ENCODE measurements around the gene TMBIM1.

Gene TMBIM1

DNA sequence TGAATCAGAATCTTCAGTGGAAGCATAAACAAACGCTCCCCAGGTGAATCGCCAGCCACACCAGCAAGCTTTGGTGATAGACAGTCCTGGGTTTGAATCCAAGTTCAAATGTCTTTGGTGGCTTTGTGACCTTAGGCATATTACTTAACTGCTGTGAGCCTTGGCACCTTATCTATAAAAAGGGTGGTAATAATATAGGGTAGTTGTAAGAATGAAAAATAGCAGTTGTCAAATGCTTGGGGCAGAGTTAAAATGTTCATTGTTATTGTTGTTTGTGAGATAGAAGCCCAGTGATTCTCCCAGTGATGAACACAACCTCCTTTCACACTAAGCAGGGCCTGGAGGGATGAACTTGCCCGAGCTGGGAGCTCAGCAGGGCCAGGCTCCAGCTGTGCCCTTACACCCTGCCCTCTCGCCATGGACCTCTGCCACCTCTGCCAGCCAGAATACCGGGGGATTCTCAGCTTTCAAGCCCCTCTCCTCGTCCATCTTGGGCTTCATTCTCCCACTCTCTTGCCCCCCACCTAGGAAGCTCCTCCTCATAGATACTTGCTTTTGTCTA, 6.1 kb upstream of the TMBIM1 start:
- no peak for DNase-seq (ENCODE audit: low spot score)
- in situ Hi-C loops (cut with MboI; ENCODE audit: low pct_unique_long_range_greater_than_20kb, low sequenced_read_pairs, unreplicated experiment) = loop anchor here (25.0 kb wide), 1 partner anchor 364 kb away; the partner anchor contains the start of genes BCS1L, RNF25, STK36 and ZNF142
- TF ChIP-seq, protein P1, sequence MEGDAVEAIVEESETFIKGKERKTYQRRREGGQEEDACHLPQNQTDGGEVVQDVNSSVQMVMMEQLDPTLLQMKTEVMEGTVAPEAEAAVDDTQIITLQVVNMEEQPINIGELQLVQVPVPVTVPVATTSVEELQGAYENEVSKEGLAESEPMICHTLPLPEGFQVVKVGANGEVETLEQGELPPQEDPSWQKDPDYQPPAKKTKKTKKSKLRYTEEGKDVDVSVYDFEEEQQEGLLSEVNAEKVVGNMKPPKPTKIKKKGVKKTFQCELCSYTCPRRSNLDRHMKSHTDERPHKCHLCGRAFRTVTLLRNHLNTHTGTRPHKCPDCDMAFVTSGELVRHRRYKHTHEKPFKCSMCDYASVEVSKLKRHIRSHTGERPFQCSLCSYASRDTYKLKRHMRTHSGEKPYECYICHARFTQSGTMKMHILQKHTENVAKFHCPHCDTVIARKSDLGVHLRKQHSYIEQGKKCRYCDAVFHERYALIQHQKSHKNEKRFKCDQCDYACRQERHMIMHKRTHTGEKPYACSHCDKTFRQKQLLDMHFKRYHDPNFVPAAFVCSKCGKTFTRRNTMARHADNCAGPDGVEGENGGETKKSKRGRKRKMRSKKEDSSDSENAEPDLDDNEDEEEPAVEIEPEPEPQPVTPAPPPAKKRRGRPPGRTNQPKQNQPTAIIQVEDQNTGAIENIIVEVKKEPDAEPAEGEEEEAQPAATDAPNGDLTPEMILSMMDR (IDR thresholded peaks at IDR 0.05; ENCODE audit: extremely low read depth, insufficient read depth, missing control alignments) = no peak

DNA sequence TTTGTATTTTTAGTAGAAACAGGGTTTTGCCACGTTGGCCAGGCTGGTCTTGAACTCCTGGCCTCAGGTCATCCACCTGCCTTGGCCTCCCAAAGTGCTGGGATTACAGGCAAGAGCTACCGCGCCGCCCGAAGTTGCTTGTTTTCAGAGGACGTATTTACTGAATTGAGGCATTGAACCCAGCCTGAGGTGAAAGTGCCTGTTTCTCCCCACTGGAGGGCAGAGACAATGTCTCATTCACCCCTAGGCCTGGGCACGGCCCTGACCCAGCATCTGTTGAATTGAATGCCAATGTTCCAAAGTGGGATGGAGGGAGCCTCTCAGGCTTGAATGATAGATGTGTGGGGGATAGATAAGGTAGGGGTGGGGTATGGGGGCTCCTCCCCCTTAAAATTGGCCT, 4.5 kb upstream of the TMBIM1 start:
- in situ Hi-C loops (cut with MboI; ENCODE audit: low pct_unique_long_range_greater_than_20kb, low sequenced_read_pairs, unreplicated experiment) = loop anchor here (25.0 kb wide), 1 partner anchor 365 kb away; the partner anchor contains the start of genes BCS1L, RNF25, STK36 and ZNF142
- DNase-seq (ENCODE audit: low spot score) = no peak
- TF ChIP-seq, protein P1 (IDR thresholded peaks at IDR 0.05; ENCODE audit: extremely low read depth, insufficient read depth, missing control alignments) = no peak

DNA sequence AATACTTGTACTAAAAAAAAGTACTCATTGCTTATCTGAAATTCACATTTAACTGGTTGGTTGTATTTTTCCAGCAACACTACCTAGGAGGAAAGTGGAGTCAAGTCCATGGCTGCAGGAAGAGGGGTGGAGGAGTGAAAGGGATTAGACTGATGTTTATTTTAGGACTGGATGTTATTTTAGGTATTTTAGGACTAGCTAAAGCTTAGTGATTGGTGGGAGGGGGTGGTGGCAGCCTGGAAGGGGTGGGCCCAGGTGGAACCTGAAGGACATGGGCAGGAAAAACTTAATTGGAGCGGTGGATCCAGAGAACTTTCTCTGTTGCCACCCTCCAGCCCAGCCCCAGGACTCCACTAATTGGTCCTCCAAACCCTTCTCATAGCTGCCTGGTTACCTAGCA, 3.9 kb upstream of the TMBIM1 start:
- TF ChIP-seq, protein P1 (IDR thresholded peaks at IDR 0.05; ENCODE audit: extremely low read depth, insufficient read depth, missing control alignments) = no peak
- in situ Hi-C loops (cut with MboI; ENCODE audit: low pct_unique_long_range_greater_than_20kb, low sequenced_read_pairs, unreplicated experiment) = loop anchor here (25.0 kb wide), 1 partner anchor 366 kb away; the partner anchor contains the start of genes BCS1L, RNF25, STK36 and ZNF142
- no peak for DNase-seq (ENCODE audit: low spot score)

DNA sequence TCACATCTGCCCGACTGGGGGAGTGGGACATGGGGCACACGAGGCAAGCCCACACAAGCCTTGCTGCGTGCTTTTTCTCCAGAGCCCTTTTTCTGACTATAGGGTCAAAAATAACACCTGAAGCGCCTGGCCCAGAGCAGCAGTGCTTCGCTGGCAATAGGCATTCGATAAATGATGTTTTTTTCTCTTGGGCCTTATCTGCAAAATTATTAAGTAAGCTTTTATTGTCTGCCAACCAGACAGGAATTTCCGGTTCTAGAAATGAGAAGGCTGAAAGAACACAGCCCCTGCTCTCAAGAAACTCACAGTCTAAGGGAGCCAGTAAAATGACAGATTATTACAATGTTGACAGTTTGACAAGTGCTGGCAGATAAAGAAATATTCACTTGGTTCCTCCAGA, 2.7 kb upstream of the TMBIM1 start:
- DNase-seq (ENCODE audit: low spot score) = no peak
- TF ChIP-seq, protein P1 (IDR thresholded peaks at IDR 0.05; ENCODE audit: extremely low read depth, insufficient read depth, missing control alignments) = no peak
- in situ Hi-C loops (cut with MboI; ENCODE audit: low pct_unique_long_range_greater_than_20kb, low sequenced_read_pairs, unreplicated experiment) = loop anchor here (25.0 kb wide), 1 partner anchor 367 kb away; the partner anchor contains the start of genes BCS1L, RNF25, STK36 and ZNF142

DNA sequence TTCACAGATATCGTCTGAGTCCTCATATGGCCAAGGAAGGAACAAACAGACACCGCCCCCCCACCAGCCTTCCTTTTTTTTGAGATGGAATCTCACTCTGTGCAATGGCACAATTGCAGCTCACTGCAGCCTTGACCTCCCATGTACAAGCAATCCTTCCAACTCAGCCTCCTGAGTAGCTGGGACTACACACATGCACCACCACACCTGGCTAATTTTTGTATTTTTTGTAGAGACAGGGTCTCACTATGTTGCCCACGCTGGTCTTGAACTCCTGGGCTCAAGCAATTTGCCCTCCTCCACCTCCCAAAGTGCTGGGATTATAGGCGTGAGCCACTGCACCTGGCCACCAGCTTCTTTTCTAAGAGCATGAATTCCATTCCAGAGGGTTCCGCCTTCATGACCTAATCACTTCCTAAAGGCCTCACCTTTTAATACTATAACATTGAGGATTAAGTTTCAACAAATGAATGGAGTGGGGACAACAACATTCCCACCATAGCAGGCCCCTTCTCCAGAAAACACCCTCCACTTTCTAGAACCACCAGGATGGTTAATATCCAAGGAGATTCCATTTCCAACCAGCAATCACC, 2.2 kb upstream of the TMBIM1 start:
- in situ Hi-C loops (cut with MboI; ENCODE audit: low pct_unique_long_range_greater_than_20kb, low sequenced_read_pairs, unreplicated experiment) = loop anchor here (25.0 kb wide), 1 partner anchor 368 kb away; the partner anchor contains the start of genes BCS1L, RNF25, STK36 and ZNF142
- TF ChIP-seq, protein P1 (IDR thresholded peaks at IDR 0.05; ENCODE audit: extremely low read depth, insufficient read depth, missing control alignments) = no peak
- no peak for DNase-seq (ENCODE audit: low spot score)

DNA sequence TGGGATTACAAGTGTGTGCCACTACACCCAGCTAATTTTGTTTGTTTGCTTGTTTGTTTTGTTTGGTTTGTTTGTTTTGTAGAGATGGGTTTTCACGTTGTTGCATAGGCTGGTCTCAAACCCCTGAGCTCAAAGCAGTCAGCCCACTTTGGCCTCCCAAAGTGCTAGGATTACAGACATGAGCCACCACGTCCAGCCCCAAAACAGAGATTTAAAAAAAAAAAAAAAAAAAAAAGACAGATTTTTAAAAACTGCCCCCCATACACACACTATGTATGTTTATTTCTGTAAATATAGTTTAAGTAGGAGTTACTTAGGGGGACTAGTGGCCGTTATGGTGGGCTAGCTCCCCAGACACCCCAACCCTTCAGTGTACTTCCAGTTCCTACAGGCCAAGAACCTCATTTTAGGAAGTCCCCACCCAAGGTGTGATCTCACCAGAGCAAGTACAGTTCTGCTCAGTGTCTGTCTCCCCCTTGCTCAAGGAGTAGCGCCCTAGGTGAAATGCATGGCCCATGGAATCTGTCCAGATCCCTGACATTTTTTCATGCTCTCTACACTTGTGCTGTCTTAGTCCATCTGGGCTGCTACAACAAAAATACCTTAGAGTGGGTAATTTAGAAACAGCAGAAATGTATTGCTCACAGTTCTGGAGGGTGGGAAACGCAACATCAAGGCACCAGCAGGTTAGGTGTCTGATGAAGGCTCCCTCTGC, 1.6 kb upstream of the TMBIM1 start:
- no peak for DNase-seq (ENCODE audit: low spot score)
- TF ChIP-seq, protein P1 (IDR thresholded peaks at IDR 0.05; ENCODE audit: extremely low read depth, insufficient read depth, missing control alignments) = no peak
- in situ Hi-C loops (cut with MboI; ENCODE audit: low pct_unique_long_range_greater_than_20kb, low sequenced_read_pairs, unreplicated experiment) = loop anchor here (25.0 kb wide), 1 partner anchor 368 kb away; the partner anchor contains the start of genes BCS1L, RNF25, STK36 and ZNF142

Data from GM13977 (cell line).